Lower leg skin (tissue), 4 donors: ENCODE data around the gene ATP11C. TPM values are rescaled to one million over a fixed set of nuclear protein-coding genes. Genes with fewer than 3 reads are reported as not detected.

Source experiments
- DNase-seq, 2 donors: peaks; one replicate each; pipeline ENCODE4 v3.0.0-alpha.2; 2019; ENCODE audit warnings: low spot score in 2 of 2
- H3K4me3 ChIP-seq: fragments of 200-600 bp; sonication (generic); 2 replicates; pipeline ENCODE4 v1.5.1; 2017; ENCODE audit warnings: mild to moderate bottlenecking, low read depth; ENCODE audit not compliant: poor library complexity, severe bottlenecking
- POLR2A ChIP-seq, 2 donors: fragments of 450-650 bp; IDR thresholded peaks; one replicate each; pipeline ENCODE4 v1.6.1; 2016 to 2017; ENCODE audit warnings: antibody characterized with exemption in 2 of 2, mild to moderate bottlenecking in 1 of 2, moderate library complexity in 1 of 2
- WGBS, 2 donors: methylation state at CpG; one replicate each; pipeline ENCODE4 v1.1.5; 2018; 5-methylcytosine and 5-hydroxymethylcytosine counted together
- intact Hi-C: fragments of 100-400 bp; cut with DNase I; formaldehyde crosslinking; loops from one replicate; pipeline ENCODE4 v1.15.0; 2023; ENCODE audit warnings: low total_unique reads
- total RNA-seq, 4 donors: library from RNA; depleted of rRNA; stranded (reverse); fragments of >200 nt; gene quantifications; one replicate each; pipeline ENCODE4 v1.1.0, GENCODE V29; 2016
- TF ChIP-seq, protein P1 (sequence below), 3 donors: fragments of 450-650 bp; IDR thresholded peaks; one replicate each; pipeline ENCODE4 v1.5.1; 2016; ENCODE audit warnings: antibody characterized with exemption in 3 of 3, mild to moderate bottlenecking in 3 of 3, moderate library complexity in 2 of 3

Gene ATP11C
- total RNA-seq, 4 donors from 2014 or later: 9.4 to 17.0 (median 13.5) TPM

DNA sequence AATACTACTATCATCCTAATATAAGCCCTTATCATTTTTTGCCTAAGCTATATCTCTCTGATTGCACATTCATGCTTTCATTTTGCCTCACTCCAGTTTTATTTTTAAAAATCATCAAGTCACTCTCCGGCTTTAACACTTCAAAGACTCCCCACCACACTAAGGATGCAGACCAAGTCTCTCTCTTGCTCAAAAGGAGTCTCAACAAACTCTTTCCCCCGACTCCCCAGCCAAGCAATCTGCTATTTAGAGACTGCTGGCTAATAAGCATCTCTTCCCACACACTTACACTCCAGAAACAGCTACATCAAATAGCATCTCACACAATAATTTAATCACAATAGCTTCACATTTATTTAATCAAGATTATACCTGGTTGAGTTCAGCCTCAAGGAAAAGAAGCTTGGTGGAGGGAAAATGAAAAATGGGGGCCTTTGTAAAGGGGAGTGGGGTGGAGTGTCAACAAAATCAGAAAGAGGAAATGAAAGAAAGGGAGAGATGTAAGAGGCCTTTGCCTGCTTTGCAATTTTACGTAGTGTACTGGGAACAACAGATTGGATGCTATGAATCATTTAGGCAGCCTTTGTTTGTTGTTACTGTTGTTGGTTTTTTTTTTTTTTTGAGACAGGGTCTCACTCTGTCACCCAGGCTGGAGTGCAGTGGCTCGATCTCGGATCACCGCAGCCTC is 120.8 kb downstream of the ATP11C start:
- DNase-seq: no peak
- 80 to 95% methylated on average over 6 of the region's 6 CpGs for WGBS, 2 donors
- H3K4me3 ChIP-seq: no peak overlapping the region
- intact Hi-C loops: no loop called here
- TF ChIP-seq, protein P1, sequence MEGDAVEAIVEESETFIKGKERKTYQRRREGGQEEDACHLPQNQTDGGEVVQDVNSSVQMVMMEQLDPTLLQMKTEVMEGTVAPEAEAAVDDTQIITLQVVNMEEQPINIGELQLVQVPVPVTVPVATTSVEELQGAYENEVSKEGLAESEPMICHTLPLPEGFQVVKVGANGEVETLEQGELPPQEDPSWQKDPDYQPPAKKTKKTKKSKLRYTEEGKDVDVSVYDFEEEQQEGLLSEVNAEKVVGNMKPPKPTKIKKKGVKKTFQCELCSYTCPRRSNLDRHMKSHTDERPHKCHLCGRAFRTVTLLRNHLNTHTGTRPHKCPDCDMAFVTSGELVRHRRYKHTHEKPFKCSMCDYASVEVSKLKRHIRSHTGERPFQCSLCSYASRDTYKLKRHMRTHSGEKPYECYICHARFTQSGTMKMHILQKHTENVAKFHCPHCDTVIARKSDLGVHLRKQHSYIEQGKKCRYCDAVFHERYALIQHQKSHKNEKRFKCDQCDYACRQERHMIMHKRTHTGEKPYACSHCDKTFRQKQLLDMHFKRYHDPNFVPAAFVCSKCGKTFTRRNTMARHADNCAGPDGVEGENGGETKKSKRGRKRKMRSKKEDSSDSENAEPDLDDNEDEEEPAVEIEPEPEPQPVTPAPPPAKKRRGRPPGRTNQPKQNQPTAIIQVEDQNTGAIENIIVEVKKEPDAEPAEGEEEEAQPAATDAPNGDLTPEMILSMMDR (IDR thresholded peaks at IDR 0.05): no peak
- TF ChIP-seq POLR2A (IDR thresholded peaks at IDR 0.05): no peak

DNA sequence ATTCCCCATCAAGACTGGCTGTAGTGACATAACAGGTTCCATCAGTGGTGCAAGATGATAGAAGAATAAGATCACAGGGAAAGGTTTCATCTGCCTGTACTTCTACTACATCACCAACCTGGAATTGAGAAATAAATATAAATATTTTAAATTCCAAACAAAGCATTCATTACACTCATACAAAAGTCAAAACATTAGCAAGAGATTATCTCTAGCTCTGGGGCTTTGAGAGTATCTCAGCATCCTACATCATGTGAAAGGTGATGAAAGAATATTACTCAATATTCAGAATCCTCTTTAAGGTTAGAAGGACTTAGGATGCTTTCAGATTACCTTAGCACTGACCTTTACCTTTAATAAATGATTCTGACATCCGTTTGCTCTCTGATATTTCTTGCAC is 128.4 kb downstream of the ATP11C start:
- TF ChIP-seq, protein P1 (IDR thresholded peaks at IDR 0.05): no peak
- TF ChIP-seq POLR2A (IDR thresholded peaks at IDR 0.05): no peak
- intact Hi-C loops: no loop called here
- no peak overlapping the region for H3K4me3 ChIP-seq
- no peak for DNase-seq
- WGBS, 2 donors: 53 to 100% methylated on average over 1 of the region's 1 CpG

DNA sequence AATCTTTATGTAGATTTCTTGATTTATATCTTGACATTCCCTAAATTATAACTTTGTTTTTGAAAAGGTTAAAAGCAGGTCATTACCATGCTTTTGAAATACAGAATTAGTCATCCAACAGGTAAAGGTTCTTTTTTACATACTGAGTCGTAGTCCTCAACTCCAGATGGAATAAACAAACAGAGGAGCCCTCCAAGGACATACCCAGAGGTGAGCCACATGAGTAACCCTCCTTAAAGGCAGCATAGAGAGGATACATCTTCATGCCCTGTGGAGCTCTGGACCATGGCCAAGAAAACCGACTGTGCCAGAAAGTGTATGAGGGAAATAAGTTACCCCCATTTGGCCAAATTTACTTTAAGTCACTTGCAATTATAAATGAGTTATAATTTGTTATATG is 129.6 kb downstream of the ATP11C start:
- intact Hi-C loops: no loop called here
- H3K4me3 ChIP-seq: no peak overlapping the region
- TF ChIP-seq POLR2A (IDR thresholded peaks at IDR 0.05): no peak
- TF ChIP-seq, protein P1 (IDR thresholded peaks at IDR 0.05): no peak
- no peak for DNase-seq
- WGBS, 2 donors: 32 to 47% methylated on average over 2 of the region's 2 CpGs

DNA sequence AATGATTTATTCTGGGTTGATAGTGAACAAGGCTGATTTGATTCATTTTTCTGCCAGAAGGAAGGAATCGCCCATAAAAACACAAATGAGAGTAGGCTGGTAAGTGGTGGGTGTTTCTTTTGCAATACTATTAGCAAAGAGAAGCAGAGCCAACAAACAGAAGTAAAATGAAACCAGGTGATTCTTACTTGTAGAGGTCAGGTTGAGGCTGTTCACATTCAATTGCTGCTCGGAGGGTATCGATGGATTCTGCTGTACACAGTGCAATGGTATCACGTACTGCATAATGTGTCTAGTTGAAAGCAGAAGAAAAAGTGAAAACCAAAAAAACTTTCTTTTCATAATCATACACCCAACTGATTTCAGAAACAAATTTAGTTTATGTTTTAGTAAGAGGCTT is 130.8 kb downstream of the ATP11C start:
- DNase-seq: no peak
- no peak overlapping the region for H3K4me3 ChIP-seq
- TF ChIP-seq, protein P1 (IDR thresholded peaks at IDR 0.05): no peak
- no peak for TF ChIP-seq POLR2A (IDR thresholded peaks at IDR 0.05)
- intact Hi-C loops: no loop called here
- WGBS, 2 donors: 84 to 90% methylated on average over 4 of the region's 4 CpGs

DNA sequence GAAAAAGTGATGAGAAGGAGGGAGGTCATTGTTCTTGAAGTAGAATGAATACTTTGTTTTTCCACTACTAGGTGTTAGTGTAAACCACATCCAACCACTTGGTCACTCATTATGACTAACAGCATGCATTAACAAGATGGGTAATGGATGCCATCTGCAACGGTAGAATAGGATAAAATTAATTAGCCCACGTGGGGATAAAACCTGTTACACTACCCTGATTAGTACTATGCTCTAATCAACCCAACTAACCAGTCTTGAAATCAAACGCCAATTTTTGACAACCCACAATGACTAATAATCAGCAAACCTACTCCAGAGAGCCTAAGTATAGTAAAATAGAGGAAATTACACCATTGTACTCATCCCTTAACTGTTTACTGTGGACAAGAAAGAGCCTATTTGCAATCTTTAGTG is 131.4 kb downstream of the ATP11C start:
- intact Hi-C loops: no loop called here
- TF ChIP-seq, protein P1 (IDR thresholded peaks at IDR 0.05): no peak
- TF ChIP-seq POLR2A (IDR thresholded peaks at IDR 0.05): no peak
- DNase-seq: no peak
- no peak overlapping the region for H3K4me3 ChIP-seq
- 56 to 82% methylated on average over 3 of the region's 3 CpGs for WGBS, 2 donors

DNA sequence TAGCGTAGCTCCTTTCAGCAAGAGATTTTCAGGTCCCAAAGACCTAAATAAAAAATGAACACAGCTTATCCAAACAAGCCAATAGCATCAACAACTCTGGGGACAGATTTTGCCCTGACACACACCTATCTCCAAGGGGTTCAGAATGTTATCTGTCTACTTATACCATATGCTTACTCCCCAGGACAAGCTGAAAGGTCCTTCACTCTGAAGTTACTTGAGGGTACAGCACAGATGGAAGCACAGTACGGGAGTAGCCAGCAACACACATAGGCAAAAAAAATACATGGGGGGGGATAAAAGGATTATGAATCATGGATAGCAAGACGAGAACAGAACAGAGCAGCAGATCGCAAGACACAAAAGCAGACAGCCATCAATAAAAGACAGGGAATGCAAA is 134.2 kb downstream of the ATP11C start:
- DNase-seq: no peak
- TF ChIP-seq, protein P1 (IDR thresholded peaks at IDR 0.05): no peak
- TF ChIP-seq POLR2A (IDR thresholded peaks at IDR 0.05): no peak
- H3K4me3 ChIP-seq: no peak overlapping the region
- intact Hi-C loops: no loop called here
- 88 to 96% methylated on average over 4 of the region's 4 CpGs for WGBS, 2 donors
